Endodermal cell (in vitro differentiated cells): Measurements from ENCODE around the gene HSF2. TPM values are rescaled to one million over a fixed set of nuclear protein-coding genes. Genes with fewer than 3 reads are reported as not detected.
"Not testable (repeated sequence)": the region's sequence is repeated elsewhere in the genome, so short reads cannot be mapped to it uniquely, and the experiment has no call there.

Experiments used
- DNase-seq: peaks from one replicate; pipeline ENCODE4 v3.0.0-alpha.2; 2017
- H3K27ac ChIP-seq: 2 replicates; pipeline ENCODE4 v1.5.1; 2013; ENCODE audit warnings: mild to moderate bottlenecking, low read depth, low read length, moderate library complexity
- H3K27me3 ChIP-seq: 2 replicates; pipeline ENCODE4 v1.6.1; 2013; ENCODE audit warnings: mild to moderate bottlenecking, low read length, moderate library complexity; ENCODE audit not compliant: insufficient read depth, control insufficient read depth, poor library complexity, severe bottlenecking
- H3K36me3 ChIP-seq: 2 replicates; pipeline ENCODE4 v1.7.0; 2013; ENCODE audit warnings: mild to moderate bottlenecking, low read length, moderate library complexity; ENCODE audit not compliant: control insufficient read depth, insufficient read depth
- H3K4me1 ChIP-seq: one replicate; pipeline ENCODE4 v1.7.0; 2013; ENCODE audit warnings: low read length; ENCODE audit not compliant: control insufficient read depth, insufficient read depth
- H3K4me3 ChIP-seq: 2 replicates; pipeline ENCODE4 v1.5.1; 2013; ENCODE audit warnings: mild to moderate bottlenecking, low read length, moderate library complexity
- H3K9ac ChIP-seq: 2 replicates; pipeline ENCODE4 v1.6.1; 2013; ENCODE audit warnings: mild to moderate bottlenecking, low read length, moderate library complexity; ENCODE audit not compliant: poor library complexity, severe bottlenecking; ENCODE audit errors: extremely low read depth
- H3K9me3 ChIP-seq: 2 replicates; pipeline ENCODE4 v1.6.1; 2013; ENCODE audit warnings: mild to moderate bottlenecking, low read length, moderate library complexity; ENCODE audit not compliant: control insufficient read depth
- H3K27ac Mint-ChIP-seq: 2 replicates; pipeline ENCODE4 v1.8.0; 2020; ENCODE audit warnings: mixed read lengths
- H3K27me3 Mint-ChIP-seq: 2 replicates; pipeline ENCODE4 v1.8.0; 2021; ENCODE audit warnings: mild to moderate bottlenecking, mixed read lengths; ENCODE audit not compliant: insufficient read depth
- H3K36me3 Mint-ChIP-seq: 2 replicates; pipeline ENCODE4 v1.8.0; 2020; ENCODE audit warnings: low read depth, mixed read lengths
- H3K4me1 Mint-ChIP-seq: 2 replicates; pipeline ENCODE4 v1.8.0; 2020; ENCODE audit warnings: mixed read lengths
- H3K4me3 Mint-ChIP-seq: 2 replicates; pipeline ENCODE4 v1.8.0; 2020; ENCODE audit warnings: mild to moderate bottlenecking, moderate library complexity, mixed read lengths
- H3K9me3 Mint-ChIP-seq: 2 replicates; pipeline ENCODE4 v1.8.0; 2020; ENCODE audit warnings: mild to moderate bottlenecking, mixed read lengths
- CTCF ChIP-seq: fragments of 200-600 bp; sonication (generic); conservative IDR thresholded peaks from 2 replicates; pipeline ENCODE4 v1.5.0; 2021; ENCODE audit warnings: antibody characterized with exemption, mild to moderate bottlenecking
- WGBS, 2 experiments: methylation state at CpG; one replicate each; pipeline versions ENCODE4 v1.1.5 to v1.1.7; 2013; ENCODE audit warnings: missing lambda C conversion rate in 2 of 2, mixed read lengths in 1 of 2; ENCODE audit not compliant: insufficient coverage in 1 of 2, insufficient read length in 1 of 2; 5-methylcytosine and 5-hydroxymethylcytosine counted together
- total RNA-seq, 2 donors: library from RNA; stranded (reverse); fragmentation: NEBNext Ultra II Directional in 1 of 2; extraction: Animal tissue kit (Norgen Biotek cat#: 25700) in 1 of 2; gene quantifications; 2 replicates in 1 of 2; 3 replicates in 1 of 2; pipeline ENCODE4 v1.2.1, GENCODE V29; 2021

The HSF2 gene
- total RNA-seq, 2 donors from 2014 or later = 21.0 to 34.2 TPM

DNA sequence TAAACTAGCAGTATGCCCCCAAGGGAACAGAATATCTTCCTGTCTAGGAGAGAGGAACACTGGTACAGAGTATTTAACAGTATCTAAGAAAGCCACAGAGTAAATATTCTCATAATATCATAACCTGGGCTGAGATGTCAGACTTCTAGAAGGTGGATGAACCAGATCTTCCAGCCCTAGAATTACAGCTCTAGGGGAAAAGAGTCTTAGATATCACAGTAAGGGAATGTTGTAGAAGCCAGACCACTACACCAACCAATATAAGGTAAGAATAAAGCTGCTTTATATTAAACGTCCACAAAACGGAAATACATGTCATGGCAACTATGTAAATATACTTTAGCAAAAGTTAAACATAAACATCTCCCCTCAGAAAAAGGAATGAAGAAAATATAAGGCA, 59.8 kb downstream of the HSF2 start:
- TF ChIP-seq CTCF = no peak
- no peak overlapping the region for H3K4me3 ChIP-seq
- peaks cover 9% of the 10 kb centered on the region for H3K4me1 Mint-ChIP-seq
- H3K27ac ChIP-seq = peak overlapping the region; percentile 44
- WGBS, 2 experiments = 83% methylated on average over 2 of the region's 2 CpGs; no CpG with 5 or more reads in 1 of the 2 experiments
- peaks cover 42% of the 10 kb centered on the region for H3K36me3 ChIP-seq
- H3K9ac ChIP-seq = no peak overlapping the region
- H3K4me1 ChIP-seq = no peaks in the 10 kb centered on the region
- H3K36me3 Mint-ChIP-seq = peaks cover 26% of the 10 kb centered on the region
- no peak for DNase-seq
- no peak overlapping the region for H3K4me3 Mint-ChIP-seq
- no peaks in the 10 kb centered on the region for H3K27me3 Mint-ChIP-seq
- H3K9me3 ChIP-seq = no peaks in the 10 kb centered on the region
- no peaks in the 10 kb centered on the region for H3K27me3 ChIP-seq
- H3K27ac Mint-ChIP-seq = no peak overlapping the region
- no peaks in the 10 kb centered on the region for H3K9me3 Mint-ChIP-seq

GRCh38 chr6:122459865-122460416, 60.5 kb downstream of the HSF2 start:
- not testable (repeated sequence) for DNase-seq, H3K9ac ChIP-seq, H3K27me3 ChIP-seq, H3K27ac Mint-ChIP-seq, H3K9me3 Mint-ChIP-seq, H3K4me1 Mint-ChIP-seq, H3K4me1 ChIP-seq, H3K27me3 Mint-ChIP-seq, H3K4me3 ChIP-seq, H3K9me3 ChIP-seq, H3K27ac ChIP-seq, H3K4me3 Mint-ChIP-seq
- peaks cover 22% of the 10 kb centered on the region for H3K36me3 Mint-ChIP-seq
- peaks cover 42% of the 10 kb centered on the region for H3K36me3 ChIP-seq
- WGBS, 2 experiments = 82 to 98% methylated on average over 3 to 8 of the region's 8 CpGs

DNA sequence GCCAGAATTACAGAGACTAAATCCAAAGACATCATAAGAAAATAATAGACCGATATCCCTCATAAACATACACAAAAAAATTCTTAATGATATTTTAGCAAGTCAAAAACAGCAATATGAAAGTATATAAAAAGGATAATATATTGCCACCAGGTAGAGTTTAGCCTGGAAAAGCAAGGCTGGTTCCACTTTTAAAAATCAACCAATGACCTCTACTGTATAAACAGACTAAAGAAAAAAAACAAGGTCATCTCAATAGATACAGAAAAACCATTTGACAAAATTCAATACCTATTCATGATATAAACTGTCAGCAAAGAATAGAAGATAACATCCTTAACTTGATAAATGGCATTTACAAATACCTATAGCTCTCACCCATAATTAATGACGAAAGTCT, 62.4 kb downstream of the HSF2 start:
- 93 to 100% methylated on average over 1 of the region's 2 CpGs for WGBS, 2 experiments
- Mint-ChIP-seq H3K27ac (no peak overlapping the region), H3K9me3 (no peaks in the 10 kb centered on the region)

More for the DNA sequence above, 62.4 kb downstream of the HSF2 start:
- no peak for TF ChIP-seq CTCF
- no peaks in the 10 kb centered on the region for H3K4me1 ChIP-seq
- no peak overlapping the region for H3K9ac ChIP-seq
- H3K27ac ChIP-seq = no peak overlapping the region
- Mint-ChIP-seq H3K4me3 (no peak overlapping the region), H3K36me3 (peaks cover 18% of the 10 kb centered on the region), H3K4me1 (peaks cover 9% of the 10 kb centered on the region), H3K27me3 (no peaks in the 10 kb centered on the region)
- no peak for DNase-seq
- H3K9me3 ChIP-seq = no peaks in the 10 kb centered on the region
- H3K4me3 ChIP-seq = no peak overlapping the region
- peaks cover 44% of the 10 kb centered on the region for H3K36me3 ChIP-seq
- H3K27me3 ChIP-seq = no peaks in the 10 kb centered on the region
